PC-3 (cell line): ENCODE results near the gene PABPN1. TPM values are rescaled to one million over a fixed set of nuclear protein-coding genes. Genes with fewer than 3 reads are reported as not detected.

ENCODE experiments used
- ATAC-seq: fragments of 200-7000 bp; cut with Tn5 transposase; 2 replicates; pipeline ENCODE4 v1.9.1; 2020; ENCODE audit warnings: mild to moderate bottlenecking, moderate library complexity
- BruUV-seq: library from RNA; stranded (reverse); fragments of 400-500 nt; replicated peaks from 2 replicates; lab custom pipeline; 2021; lab: Mats Ljungman, UMichigan
- CTCF ChIA-PET: fragments of 300-600 bp; sonication (Branson Sonifier 250); formaldehyde crosslinking; loops from one replicate; lab custom pipeline; 2022; ENCODE audit warnings: antibody characterized with exemption; lab: Charles Lee
- POLR2A ChIA-PET: fragments of 300-600 bp; sonication (Branson Sonifier 250); formaldehyde crosslinking; loops from one replicate; lab custom pipeline; 2022; ENCODE audit warnings: antibody characterized with exemption; ENCODE audit not compliant: unreplicated experiment; lab: Charles Lee
- DNase-seq: peaks from one replicate; pipeline ENCODE4 v3.0.0-alpha.2; 2015
- H2AFZ ChIP-seq: fragments of 300-600 bp; sonication (generic); 2 replicates; pipeline ENCODE4 v1.6.0; 2016; ENCODE audit warnings: antibody characterized with exemption, low read length
- H3F3A ChIP-seq: fragments of 300-600 bp; sonication (generic); one replicate; pipeline ENCODE4 v1.6.0; 2017; ENCODE audit warnings: antibody characterized with exemption, low read length, control low read depth, mild to moderate bottlenecking; ENCODE audit not compliant: unreplicated experiment
- H3K27ac ChIP-seq: fragments of 300-600 bp; sonication (generic); 2 replicates; pipeline ENCODE4 v1.5.1; 2016; ENCODE audit warnings: mild to moderate bottlenecking, low read length
- H3K27me3 ChIP-seq: fragments of 300-600 bp; sonication (generic); 2 replicates; pipeline ENCODE4 v1.6.1; 2016; ENCODE audit warnings: low read length, mixed read lengths
- H3K36me3 ChIP-seq: fragments of 300-600 bp; sonication (generic); 2 replicates; pipeline ENCODE4 v1.6.1; 2016; ENCODE audit warnings: low read depth, mixed run types, low read length, mixed read lengths
- H3K4me1 ChIP-seq: fragments of 300-600 bp; sonication (generic); 2 replicates; pipeline ENCODE4 v1.5.1; 2016; ENCODE audit warnings: low read length; ENCODE audit not compliant: insufficient read depth
- H3K4me2 ChIP-seq: fragments of 300-600 bp; sonication (generic); 2 replicates; pipeline ENCODE4 v1.6.0; 2016; ENCODE audit warnings: low read length
- H3K4me3 ChIP-seq: fragments of 300-600 bp; sonication (generic); 2 replicates; pipeline ENCODE4 v1.5.1; 2016; ENCODE audit warnings: mild to moderate bottlenecking, low read length, mixed read lengths
- H3K79me2 ChIP-seq: fragments of 300-600 bp; sonication (generic); 2 replicates; pipeline ENCODE4 v1.6.1; 2017; ENCODE audit warnings: low read length, mixed read lengths
- H3K9ac ChIP-seq: fragments of 300-600 bp; sonication (generic); 2 replicates; pipeline ENCODE4 v1.6.0; 2016; ENCODE audit warnings: mild to moderate bottlenecking, low read length
- H3K9me2 ChIP-seq: fragments of 300-600 bp; sonication (generic); replicated peaks from 2 replicates; pipeline ENCODE4 v1.6.1; 2016; ENCODE audit warnings: mixed run types, low read length, mixed read lengths
- H3K9me3 ChIP-seq: fragments of 300-600 bp; sonication (generic); 2 replicates; pipeline ENCODE4 v1.6.1; 2016; ENCODE audit warnings: low read length, mixed read lengths
- H4K20me1 ChIP-seq: fragments of 300-600 bp; sonication (generic); 2 replicates; pipeline ENCODE4 v1.6.1; 2016; ENCODE audit warnings: low read length, mixed read lengths
- EZH2 ChIP-seq: fragments of 300-600 bp; sonication (generic); IDR thresholded peaks from one replicate; pipeline ENCODE4 v1.6.1; 2017; ENCODE audit warnings: antibody characterized with exemption, mild to moderate bottlenecking, low read length; ENCODE audit not compliant: unreplicated experiment
- EZH2phosphoT487 ChIP-seq: fragments of 300-600 bp; sonication (generic); IDR thresholded peaks from 2 replicates; pipeline ENCODE4 v1.6.1; 2018; ENCODE audit warnings: mild to moderate bottlenecking, antibody characterized with exemption, low read length, borderline replicate concordance
- intact Hi-C: fragments of 100-400 bp; cut with micrococcal nuclease; formaldehyde crosslinking; loops from 2 replicates; pipeline ENCODE4 v1.9.0; 2023
- total RNA-seq: library from RNA; depleted of rRNA; stranded (reverse); fragments of >200 nt; gene quantifications from 2 replicates; pipeline ENCODE4 v1.2.3, GENCODE V29; 2014
- TF ChIP-seq, protein P1 (sequence below): fragments of 300-600 bp; sonication (generic); conservative IDR thresholded peaks from 2 replicates; pipeline ENCODE4 v1.5.1; 2017; ENCODE audit warnings: antibody characterized with exemption, low read depth, mild to moderate bottlenecking, low read length

PABPN1 gene
- total RNA-seq, 1 experiment from 2014 or later: 89.1 TPM

DNA sequence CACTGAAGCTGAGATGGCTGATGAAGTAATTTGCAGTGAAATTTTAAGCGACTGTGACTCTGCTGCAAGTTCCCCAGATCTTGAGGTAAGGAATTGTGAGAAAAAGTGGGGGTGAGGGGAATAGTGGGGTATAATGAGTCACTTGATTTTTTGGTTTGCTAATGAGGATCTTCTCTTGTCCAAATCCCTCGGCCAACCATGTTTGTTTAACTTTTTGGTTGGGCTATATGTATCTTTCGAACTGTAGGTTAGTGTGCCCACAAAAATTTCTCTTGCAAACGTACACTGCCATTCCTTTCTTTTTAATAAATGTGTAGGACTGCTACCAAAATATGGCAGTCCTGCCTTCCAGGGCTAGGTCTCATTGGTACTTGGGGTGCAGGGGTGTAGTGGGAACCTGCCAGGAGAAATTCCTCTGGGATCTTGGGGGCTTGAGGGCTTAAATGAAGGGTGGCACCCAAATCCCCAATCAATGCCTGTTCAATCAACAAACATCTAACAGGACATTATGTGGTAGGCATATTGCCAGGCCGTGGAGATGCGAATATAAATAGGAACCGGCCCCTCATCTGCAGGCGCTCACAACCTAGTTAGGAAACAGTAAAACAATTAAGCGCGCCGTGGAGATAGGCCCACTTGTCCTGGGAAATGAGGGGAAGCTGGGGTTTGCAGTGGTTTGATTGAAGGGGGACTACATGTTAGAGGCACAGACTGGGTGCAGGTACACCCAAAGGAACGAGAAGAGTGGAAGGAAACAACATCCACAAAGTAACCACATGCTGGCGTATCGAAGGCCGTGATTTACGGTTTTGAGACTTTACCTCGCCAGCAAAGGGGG is 1.3 kb upstream of the PABPN1 start:
- no TSS peak for BruUV-seq
- POLR2A ChIA-PET: interaction anchor here (0.7 to 2.0 kb wide), 4 partner anchors 13 to 34 kb away, joined by 3 to 16 read pairs (median 9); partner anchors contain the start of genes BCL2L2, HOMEZ and PPP1R3E

DNA sequence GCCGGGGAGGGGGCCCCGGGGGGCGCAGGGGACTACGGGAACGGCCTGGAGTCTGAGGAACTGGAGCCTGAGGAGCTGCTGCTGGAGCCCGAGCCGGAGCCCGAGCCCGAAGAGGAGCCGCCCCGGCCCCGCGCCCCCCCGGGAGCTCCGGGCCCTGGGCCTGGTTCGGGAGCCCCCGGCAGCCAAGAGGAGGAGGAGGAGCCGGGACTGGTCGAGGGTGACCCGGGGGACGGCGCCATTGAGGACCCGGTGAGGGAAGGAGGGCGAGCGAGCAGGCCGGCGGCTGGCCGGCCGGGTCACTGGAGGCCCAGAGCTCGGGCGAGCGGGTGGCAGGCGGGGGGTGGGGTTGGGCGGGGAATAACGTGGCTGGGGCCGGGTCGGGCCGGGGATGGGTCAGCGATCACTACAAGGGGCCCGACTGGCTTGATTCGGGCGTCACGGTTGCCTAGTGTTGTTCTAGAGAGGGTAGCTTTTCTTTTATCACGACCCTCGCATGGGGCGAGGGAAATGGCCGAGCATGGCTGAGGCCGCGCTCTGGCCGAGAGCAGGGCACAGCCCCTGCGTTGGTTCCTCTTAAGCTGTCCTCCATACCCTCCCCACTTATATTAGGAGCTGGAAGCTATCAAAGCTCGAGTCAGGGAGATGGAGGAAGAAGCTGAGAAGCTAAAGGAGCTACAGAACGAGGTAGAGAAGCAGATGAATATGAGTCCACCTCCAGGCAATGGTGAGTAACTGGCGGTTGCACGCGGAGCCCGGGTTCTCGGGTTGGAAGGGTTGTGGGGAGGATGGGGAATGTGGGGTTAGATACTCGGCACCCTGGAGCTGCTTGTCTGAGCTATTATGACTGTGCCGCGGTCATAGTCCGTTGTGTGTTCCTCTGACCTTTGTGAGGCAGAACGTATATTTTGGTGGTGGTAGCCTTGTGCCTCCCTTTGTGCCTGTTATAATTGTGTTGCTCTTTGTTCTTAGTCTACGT is 603 bp downstream of the PABPN1 start:
- Histone ChIP-seq H3K27ac (peak overlapping the region; percentile 48; the same call in 1 of the 2 replicates), H2AFZ (peak overlapping the region; percentile 63; the same call in 1 of the 2 replicates), H3K4me2 (peak overlapping the region; percentile 94), H3K4me1 (peaks cover 17% of the 10 kb centered on the region), H3K4me3 (peak overlapping the region; percentile 99), H3F3A (no peaks in the 10 kb centered on the region), H3K9me2 (no peaks in the 10 kb centered on the region), H3K79me2 (peaks cover 26% of the 10 kb centered on the region), H3K9me3 (no peaks in the 10 kb centered on the region), H4K20me1 (peaks cover 11% of the 10 kb centered on the region; the same call in 1 of the 2 replicates), H3K9ac (peak overlapping the region; percentile 96), H3K27me3 (no peaks in the 10 kb centered on the region), H3K36me3 (peaks cover 36% of the 10 kb centered on the region)
- ATAC-seq (peak; percentile 27), DNase-seq (peak; percentile 44)
- POLR2A ChIA-PET: interaction anchor here (0.6 to 2.0 kb wide), 9 partner anchors 11 to 819 kb away, joined by 3 to 13 read pairs (median 4); partner anchors contain the start of genes BCL2L2, EMC9, HOMEZ and PPP1R3E
- no TSS peak for BruUV-seq
- CTCF ChIA-PET: interaction anchor here (0.7 to 2.1 kb wide), 5 partner anchors 16 to 655 kb away, joined by 3 to 14 read pairs (median 5); partner anchors contain the start of gene BCL2L2
- TF ChIP-seq EZH2 (no peak), EZH2phosphoT487 (no peak)
- TF ChIP-seq, protein P1, sequence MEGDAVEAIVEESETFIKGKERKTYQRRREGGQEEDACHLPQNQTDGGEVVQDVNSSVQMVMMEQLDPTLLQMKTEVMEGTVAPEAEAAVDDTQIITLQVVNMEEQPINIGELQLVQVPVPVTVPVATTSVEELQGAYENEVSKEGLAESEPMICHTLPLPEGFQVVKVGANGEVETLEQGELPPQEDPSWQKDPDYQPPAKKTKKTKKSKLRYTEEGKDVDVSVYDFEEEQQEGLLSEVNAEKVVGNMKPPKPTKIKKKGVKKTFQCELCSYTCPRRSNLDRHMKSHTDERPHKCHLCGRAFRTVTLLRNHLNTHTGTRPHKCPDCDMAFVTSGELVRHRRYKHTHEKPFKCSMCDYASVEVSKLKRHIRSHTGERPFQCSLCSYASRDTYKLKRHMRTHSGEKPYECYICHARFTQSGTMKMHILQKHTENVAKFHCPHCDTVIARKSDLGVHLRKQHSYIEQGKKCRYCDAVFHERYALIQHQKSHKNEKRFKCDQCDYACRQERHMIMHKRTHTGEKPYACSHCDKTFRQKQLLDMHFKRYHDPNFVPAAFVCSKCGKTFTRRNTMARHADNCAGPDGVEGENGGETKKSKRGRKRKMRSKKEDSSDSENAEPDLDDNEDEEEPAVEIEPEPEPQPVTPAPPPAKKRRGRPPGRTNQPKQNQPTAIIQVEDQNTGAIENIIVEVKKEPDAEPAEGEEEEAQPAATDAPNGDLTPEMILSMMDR: no peak
- intact Hi-C loops: loop anchor here (1.0 kb wide), 3 partner anchors 16 to 147 kb away; partner anchors contain the start of genes BCL2L2 and NGDN

More for the DNA sequence above, 1.3 kb upstream of the PABPN1 start:
- Histone ChIP-seq H3K4me3 (peak overlapping the region; percentile 44), H3K79me2 (peaks cover 26% of the 10 kb centered on the region), H3K27ac (peak overlapping the region; percentile 80), H3K36me3 (peaks cover 34% of the 10 kb centered on the region), H3F3A (no peaks in the 10 kb centered on the region), H3K9ac (peak overlapping the region; percentile 63), H4K20me1 (peaks cover 11% of the 10 kb centered on the region; the same call in 1 of the 2 replicates), H2AFZ (peak overlapping the region; percentile 89), H3K9me2 (no peaks in the 10 kb centered on the region), H3K4me2 (peak overlapping the region; percentile 80), H3K27me3 (no peaks in the 10 kb centered on the region), H3K4me1 (peaks cover 17% of the 10 kb centered on the region), H3K9me3 (no peaks in the 10 kb centered on the region)
- ATAC-seq: no peak
- intact Hi-C loops: no loop called here
- CTCF ChIA-PET: interaction anchor here (0.6 kb wide), 1 partner anchor 24 kb away, joined by 4 read pairs; no protein-coding TSS in a partner anchor
- TF ChIP-seq, protein P1: no peak
- no peak for TF ChIP-seq EZH2phosphoT487
- DNase-seq: no peak
